ENCODE measurements around the gene MARCHF7.

- no peak for TF ChIP-seq CTCF (IDR thresholded peaks at IDR 0.05; ENCODE audit: insufficient read depth, low read depth, low read length)
- no peak for TF ChIP-seq EZH2 (IDR thresholded peaks at IDR 0.05; ENCODE audit: insufficient read depth, low read length)
These were observed 13.4 kb downstream of the MARCHF7 start for GRCh38 chr2:159725713-159726112.

All from astrocyte (in vitro differentiated cells and primary cell).